ENCODE results near the gene NF1.

Gene NF1

GRCh38 chr17:31388770-31389656 lies 294.2 kb downstream of the NF1 start:
- peak; percentile 85 for DNase-seq

- DNase-seq, result no peak
Measured at GRCh38 chr17:31389657-31390381, 295.0 kb downstream of the NF1 start.

GRCh38 chr17:31390426-31390747 lies 295.6 kb downstream of the NF1 start:
- no peak for DNase-seq

GRCh38 chr17:31390748-31391495 lies 296.1 kb downstream of the NF1 start:
- peak; percentile 69 for DNase-seq

GRCh38 chr17:31391496-31391949 lies 296.7 kb downstream of the NF1 start, which contains the start of gene RAB11FIP4:
RAB11FIP4 (plus strand) TSS chr17:31391675; CDS start chr17:31391853, 178 bp downstream.
- DNase-seq, result no peak

- peak; percentile 65 for DNase-seq
Measured at GRCh38 chr17:31392002-31392855, 297.5 kb downstream of the NF1 start.

GRCh38 chr17:31392856-31393748 lies 298.3 kb downstream of the NF1 start:
- no peak for DNase-seq

- no peak for DNase-seq
Measured at GRCh38 chr17:31393749-31394146, 299.0 kb downstream of the NF1 start.

- DNase-seq, result peak; percentile 63
Measured at GRCh38 chr17:31394544-31394943, 299.8 kb downstream of the NF1 start.

GRCh38 chr17:31397256-31397939 lies 302.6 kb downstream of the NF1 start:
- no peak for DNase-seq

- DNase-seq, result no peak
Measured at GRCh38 chr17:31398381-31399311, 303.9 kb downstream of the NF1 start.

GRCh38 chr17:31400481-31400950 lies 305.7 kb downstream of the NF1 start:
- DNase-seq, result no peak

GRCh38 chr17:31401456-31402254 lies 306.9 kb downstream of the NF1 start:
- no peak for DNase-seq

- no peak for DNase-seq
Measured at GRCh38 chr17:31404028-31404949, 309.5 kb downstream of the NF1 start.

- DNase-seq, result no peak
Measured at GRCh38 chr17:31405890-31406371, 311.2 kb downstream of the NF1 start.

GRCh38 chr17:31408586-31408985 lies 313.8 kb downstream of the NF1 start:
- DNase-seq, result no peak

- no peak for DNase-seq
Measured at GRCh38 chr17:31411707-31412285, 317.0 kb downstream of the NF1 start.

All from retina (tissue), 1 donor.